Brain microvascular endothelial cell (primary cell): Measurements from ENCODE around the gene DDX1.

Source experiments
- DNase-seq: peaks from one replicate; pipeline ENCODE4 v3.0.0-alpha.2; 2020
- H3K27ac ChIP-seq: fragments of 250-450 bp; sonication (Bioruptor Pico); 2 replicates; pipeline ENCODE4 v1.5.1; 2020; ENCODE audit warnings: mild to moderate bottlenecking, moderate library complexity
- H3K27me3 ChIP-seq: fragments of 250-450 bp; sonication (Bioruptor Pico); replicated peaks from 2 replicates; pipeline ENCODE4 v1.5.1; 2020; ENCODE audit warnings: mild to moderate bottlenecking
- H3K36me3 ChIP-seq: fragments of 250-450 bp; sonication (Bioruptor Pico); replicated peaks from 2 replicates; pipeline ENCODE4 v1.5.1; 2020; ENCODE audit warnings: mild to moderate bottlenecking
- H3K4me3 ChIP-seq: 2 replicates; pipeline ENCODE4 v1.5.1; 2011; ENCODE audit warnings: low read depth, mild to moderate bottlenecking, control low read depth, low read length, moderate library complexity
- in situ Hi-C: cut with HindIII; loops from 2 replicates; pipeline ENCODE4 v1.10.0; 2017; ENCODE audit warnings: low sequenced_read_pairs, low pct_ligation_motif_present
- TF ChIP-seq, protein P1 (sequence below): IDR thresholded peaks from 2 replicates; pipeline ENCODE4 v1.5.1; 2011; ENCODE audit warnings: low read depth, mild to moderate bottlenecking, moderate library complexity, low read length, control low read depth, inconsistent platforms; ENCODE audit errors: missing control alignments

The DDX1 gene

DNA sequence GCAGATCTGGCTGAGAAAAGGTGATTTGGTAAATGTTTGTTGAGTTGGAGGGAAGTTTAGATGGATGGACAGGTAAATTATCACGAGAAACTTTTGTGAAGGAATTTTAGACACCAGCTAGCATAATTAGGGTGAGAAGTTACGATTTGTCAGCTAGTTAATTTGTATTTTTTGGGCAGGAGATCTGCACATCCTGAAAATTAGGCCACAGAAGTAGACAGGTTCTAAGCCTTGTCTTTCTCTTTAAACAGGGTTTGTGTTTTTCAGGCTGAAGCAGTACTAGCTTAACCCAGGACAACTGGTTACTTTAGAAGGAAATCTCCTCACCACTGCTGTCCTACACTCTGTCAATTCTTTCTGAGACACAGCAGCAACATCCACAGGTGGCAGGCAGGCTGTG lies 49.1 kb downstream of the DDX1 start:
- in situ Hi-C loops = no loop called here
- Histone ChIP-seq H3K27ac (no peak overlapping the region), H3K4me3 (no peak overlapping the region), H3K36me3 (peaks cover 3% of the 10 kb centered on the region), H3K27me3 (no peaks in the 10 kb centered on the region)
- TF ChIP-seq, protein P1, sequence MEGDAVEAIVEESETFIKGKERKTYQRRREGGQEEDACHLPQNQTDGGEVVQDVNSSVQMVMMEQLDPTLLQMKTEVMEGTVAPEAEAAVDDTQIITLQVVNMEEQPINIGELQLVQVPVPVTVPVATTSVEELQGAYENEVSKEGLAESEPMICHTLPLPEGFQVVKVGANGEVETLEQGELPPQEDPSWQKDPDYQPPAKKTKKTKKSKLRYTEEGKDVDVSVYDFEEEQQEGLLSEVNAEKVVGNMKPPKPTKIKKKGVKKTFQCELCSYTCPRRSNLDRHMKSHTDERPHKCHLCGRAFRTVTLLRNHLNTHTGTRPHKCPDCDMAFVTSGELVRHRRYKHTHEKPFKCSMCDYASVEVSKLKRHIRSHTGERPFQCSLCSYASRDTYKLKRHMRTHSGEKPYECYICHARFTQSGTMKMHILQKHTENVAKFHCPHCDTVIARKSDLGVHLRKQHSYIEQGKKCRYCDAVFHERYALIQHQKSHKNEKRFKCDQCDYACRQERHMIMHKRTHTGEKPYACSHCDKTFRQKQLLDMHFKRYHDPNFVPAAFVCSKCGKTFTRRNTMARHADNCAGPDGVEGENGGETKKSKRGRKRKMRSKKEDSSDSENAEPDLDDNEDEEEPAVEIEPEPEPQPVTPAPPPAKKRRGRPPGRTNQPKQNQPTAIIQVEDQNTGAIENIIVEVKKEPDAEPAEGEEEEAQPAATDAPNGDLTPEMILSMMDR = no peak
- no peak for DNase-seq

DNA sequence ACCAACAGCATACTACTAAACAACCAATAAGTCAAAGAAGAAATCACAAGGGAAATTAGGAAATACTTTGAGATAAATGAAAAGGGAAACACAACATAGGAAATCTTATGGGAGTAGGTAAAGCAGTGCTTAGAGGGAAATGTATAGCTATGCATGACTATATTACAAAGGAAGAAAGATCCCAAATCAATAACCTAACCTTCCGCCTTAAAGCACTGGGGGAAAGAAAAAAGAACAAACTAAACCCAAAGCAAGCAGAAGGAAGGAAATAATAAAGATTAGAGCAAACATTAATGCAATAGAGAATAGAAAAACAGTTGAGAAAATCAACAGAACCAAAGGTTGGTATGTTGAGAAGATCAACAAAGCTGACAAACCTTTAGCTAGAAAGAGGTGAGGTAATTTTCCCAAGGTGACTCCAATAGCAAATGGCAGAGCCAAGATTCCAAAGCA lies 49.9 kb downstream of the DDX1 start:
- TF ChIP-seq, protein P1 = no peak
- Histone ChIP-seq H3K27ac (no peak overlapping the region), H3K36me3 (peaks cover 3% of the 10 kb centered on the region), H3K27me3 (no peaks in the 10 kb centered on the region), H3K4me3 (no peak overlapping the region)
- DNase-seq = no peak
- in situ Hi-C loops = no loop called here

DNA sequence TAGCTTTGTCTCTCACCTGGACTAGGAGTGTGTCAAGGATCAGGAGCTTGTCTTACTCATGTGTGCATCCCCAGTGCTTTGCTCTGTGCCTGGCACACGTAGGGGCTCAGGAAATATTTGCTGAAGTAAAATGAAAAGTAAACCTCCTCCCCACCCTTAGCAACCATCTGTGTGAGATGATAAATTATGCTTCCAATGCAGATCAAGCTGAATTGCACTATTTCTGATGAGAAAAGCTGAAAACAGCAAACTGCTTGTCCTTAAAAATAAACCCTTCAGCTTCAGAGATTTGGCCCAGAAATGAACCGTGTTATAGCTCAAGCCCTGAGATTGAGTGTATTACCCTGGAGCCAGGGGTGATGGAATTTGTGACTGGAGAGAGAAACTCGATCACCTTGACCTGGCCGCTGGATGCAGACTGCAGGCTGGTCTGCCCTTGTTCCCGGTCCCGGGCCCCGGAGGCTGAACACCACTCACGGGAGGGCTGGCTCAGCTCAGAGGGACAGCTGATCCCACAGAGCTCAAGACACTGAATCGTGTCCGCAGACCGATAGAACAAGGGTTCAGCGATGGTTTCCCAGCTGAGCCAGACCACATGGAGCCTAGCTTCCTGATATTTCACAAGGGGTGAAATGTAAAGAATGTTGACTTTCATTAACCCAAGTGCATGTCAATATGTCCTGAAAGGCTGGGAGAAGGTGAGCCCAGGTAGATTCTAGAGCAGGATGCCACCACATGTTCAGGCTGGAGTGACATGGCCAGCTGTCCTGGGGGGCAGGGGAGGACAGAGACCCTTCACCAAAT lies 50.5 kb downstream of the DDX1 start:
- in situ Hi-C loops = no loop called here
- peaks cover 3% of the 10 kb centered on the region for H3K36me3 ChIP-seq

DNA sequence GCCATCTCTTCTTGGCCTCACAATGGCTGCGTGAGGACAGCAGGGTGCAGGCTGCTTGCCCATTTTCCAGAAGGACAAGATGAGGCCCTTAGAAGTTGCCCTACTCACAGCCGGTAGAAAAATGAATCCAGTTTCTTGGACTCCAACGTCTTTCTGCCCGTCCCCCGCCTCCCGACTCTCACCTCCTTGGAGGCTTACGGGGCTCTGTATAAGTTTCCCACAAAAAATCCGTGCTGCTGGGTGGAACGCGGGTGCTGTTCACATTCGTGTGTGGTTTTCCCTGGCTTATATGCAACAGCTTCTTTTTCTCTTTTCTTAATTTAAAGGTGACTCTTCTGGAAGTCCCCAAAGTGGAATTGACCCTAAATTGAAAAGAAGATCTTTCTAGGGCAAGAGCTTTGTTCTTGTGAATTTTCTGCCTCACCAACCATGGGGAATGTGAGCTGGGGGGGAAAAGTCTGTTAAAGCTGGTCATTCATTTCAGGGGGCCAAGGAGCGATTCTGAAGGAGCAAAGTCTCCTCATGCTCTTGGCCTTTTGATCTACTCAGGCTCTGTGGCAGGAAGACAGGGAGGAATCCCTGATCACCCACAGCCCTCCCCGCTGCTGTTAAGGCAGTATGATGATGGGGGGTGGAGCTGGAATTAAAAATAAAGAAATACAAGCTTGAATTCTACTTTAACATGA lies 51.3 kb downstream of the DDX1 start:
- no peak for DNase-seq
- TF ChIP-seq, protein P1 = no peak
- H3K27me3 ChIP-seq = no peaks in the 10 kb centered on the region
- no peak overlapping the region for H3K4me3 ChIP-seq
- H3K36me3 ChIP-seq = no peaks in the 10 kb centered on the region
- in situ Hi-C loops = no loop called here
- no peak overlapping the region for H3K27ac ChIP-seq

More for the DNA sequence above, 50.5 kb downstream of the DDX1 start:
- H3K27ac ChIP-seq = no peak overlapping the region
- H3K27me3 ChIP-seq = no peaks in the 10 kb centered on the region
- no peak overlapping the region for H3K4me3 ChIP-seq
- TF ChIP-seq, protein P1 = no peak
- DNase-seq = no peak

DNA sequence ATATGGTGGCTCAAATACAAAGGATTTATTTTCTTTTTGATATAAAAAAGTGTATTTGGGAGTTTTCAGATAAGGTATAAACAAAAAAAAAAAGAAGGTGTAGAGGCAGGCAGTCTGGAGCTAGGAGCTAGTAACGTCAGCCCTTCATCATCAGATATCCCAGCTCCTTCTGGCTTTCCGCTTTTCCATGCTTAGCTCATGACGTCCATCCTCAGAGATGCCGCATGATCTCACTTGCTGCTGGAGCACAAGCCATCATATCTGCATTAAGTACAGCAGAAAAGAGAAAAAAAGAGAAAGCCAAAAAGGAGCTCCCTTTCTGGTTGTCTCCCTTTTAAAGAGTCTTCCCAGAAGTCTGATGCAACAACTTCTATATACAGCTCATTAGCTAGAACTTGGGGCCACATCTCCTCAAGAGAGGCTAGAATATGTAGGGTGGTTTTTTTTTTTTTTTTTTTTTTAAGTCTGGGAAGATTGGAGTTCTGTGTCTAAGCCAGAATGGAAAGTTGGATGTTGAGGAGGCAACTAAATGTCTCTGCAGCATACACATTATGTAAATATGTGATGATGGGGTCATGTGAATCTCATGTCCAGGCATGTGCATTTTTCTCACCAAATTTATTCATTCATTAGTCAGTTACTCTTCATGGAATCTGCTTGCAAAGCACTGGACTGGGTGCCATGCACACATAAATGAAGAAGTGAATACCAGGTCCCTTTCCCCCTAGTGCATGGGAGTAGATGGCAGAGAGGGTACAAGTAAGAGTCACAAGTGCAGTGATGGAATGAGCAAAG lies 52.3 kb downstream of the DDX1 start:
- in situ Hi-C loops = no loop called here
- H3K27me3 ChIP-seq = no peaks in the 10 kb centered on the region
- TF ChIP-seq, protein P1 = no peak

More for the DNA sequence above, 52.3 kb downstream of the DDX1 start:
- Histone ChIP-seq H3K36me3 (no peaks in the 10 kb centered on the region), H3K27ac (no peak overlapping the region), H3K4me3 (no peak overlapping the region)
- DNase-seq = no peak
